HEK293 (cell line): Measurements from ENCODE around the gene TRIP11.

Experiments used
- CTCF ChIA-PET: fragments of 350-600 bp; formaldehyde crosslinking; extraction: SDS; loops from one replicate; lab custom pipeline; 2021; ENCODE audit warnings: antibody characterized with exemption; lab: Yijun Ruan, JAX
- POLR2A ChIA-PET: fragments of 300-600 bp; formaldehyde crosslinking; extraction: SDS; loops from one replicate; lab custom pipeline; 2020; ENCODE audit warnings: antibody characterized with exemption, inconsistent platforms; lab: Yijun Ruan, JAX
- H3K27ac ChIP-seq: fragments of 200-500 bp; sonication (Bioruptor generic); 2 replicates; pipeline ENCODE4 v1.5.1; 2014; ENCODE audit warnings: low read depth, low read length, control low read depth, inconsistent platforms; ENCODE audit errors: extremely low read depth
- H3K36me3 ChIP-seq, 2 experiments: fragments of 200-500 bp in 1 of 2; sonication (Bioruptor generic) in 1 of 2; 1 replicate in 1 of 2; 2 replicates in 1 of 2; pipeline ENCODE4 v1.5.1; 2014 to 2017; ENCODE audit warnings: inconsistent platforms in 2 of 2, low read length in 2 of 2; ENCODE audit not compliant: control insufficient read depth in 2 of 2, insufficient read depth in 1 of 2
- H3K4me1 ChIP-seq: fragments of 200-500 bp; sonication (Bioruptor generic); 2 replicates; pipeline ENCODE4 v1.5.1; 2014; ENCODE audit warnings: mild to moderate bottlenecking, low read length, inconsistent platforms; ENCODE audit not compliant: control insufficient read depth, insufficient read depth
- H3K4me3 ChIP-seq: 2 replicates; pipeline ENCODE4 v1.5.1; 2011; ENCODE audit warnings: low read depth, mild to moderate bottlenecking, control low read depth, low read length, moderate library complexity
- H3K9me3 ChIP-seq: fragments of 200-500 bp; sonication (Bioruptor generic); 2 replicates; pipeline ENCODE4 v1.5.1; 2014; ENCODE audit warnings: low read depth, low read length, inconsistent platforms; ENCODE audit not compliant: control insufficient read depth, insufficient read depth
- GFI1B ChIP-seq: fragments of 450-650 bp; formaldehyde crosslinking; IDR thresholded peaks from 2 replicates; pipeline ENCODE4 v1.5.1; 2016; ENCODE audit warnings: missing biosample characterization, missing genetic modification characterization
- HOXD13 ChIP-seq: sonication (generic); formaldehyde crosslinking; IDR thresholded peaks from 2 replicates; pipeline ENCODE4 v1.8.0; 2022; ENCODE audit warnings: missing genetic modification reagents, borderline replicate concordance
- INSM2 ChIP-seq: fragments of 450-650 bp; formaldehyde crosslinking; IDR thresholded peaks from 2 replicates; pipeline ENCODE4 v1.5.1; 2016; ENCODE audit warnings: missing biosample characterization, missing genetic modification characterization
- KLF16 ChIP-seq: fragments of 450-650 bp; formaldehyde crosslinking; IDR thresholded peaks from 2 replicates; pipeline ENCODE4 v1.5.1; 2017; ENCODE audit warnings: missing biosample characterization, missing genetic modification characterization
- KLF8 ChIP-seq: fragments of 450-650 bp; formaldehyde crosslinking; IDR thresholded peaks from 2 replicates; pipeline ENCODE4 v1.5.1; 2016; ENCODE audit warnings: missing biosample characterization, missing genetic modification characterization
- WT1 ChIP-seq: fragments of 450-650 bp; formaldehyde crosslinking; IDR thresholded peaks from 2 replicates; pipeline ENCODE4 v1.5.1; 2016; ENCODE audit warnings: missing biosample characterization, missing genetic modification characterization
- ZBTB8A ChIP-seq: fragments of 450-650 bp; formaldehyde crosslinking; IDR thresholded peaks from 2 replicates; pipeline ENCODE4 v1.5.1; 2016; ENCODE audit warnings: missing biosample characterization, missing genetic modification characterization
- ZNF133 ChIP-seq: fragments of 450-650 bp; formaldehyde crosslinking; IDR thresholded peaks from 2 replicates; pipeline ENCODE4 v1.5.1; 2016; ENCODE audit warnings: missing biosample characterization, missing genetic modification characterization
- ZNF341 ChIP-seq: fragments of 450-650 bp; formaldehyde crosslinking; IDR thresholded peaks from 2 replicates; pipeline ENCODE4; 2016; ENCODE audit warnings: low read depth, missing biosample characterization, missing genetic modification characterization
- ZNF362 ChIP-seq: fragments of 450-650 bp; formaldehyde crosslinking; IDR thresholded peaks from 2 replicates; pipeline ENCODE4 v1.5.1; 2016; ENCODE audit warnings: missing biosample characterization, missing genetic modification characterization
- ZNF555 ChIP-seq: fragments of 450-650 bp; formaldehyde crosslinking; conservative IDR thresholded peaks from 2 replicates; pipeline ENCODE4 v1.5.1; 2017; ENCODE audit warnings: missing biosample characterization, mild to moderate bottlenecking, missing genetic modification characterization, inconsistent platforms
- ZNF561 ChIP-seq: fragments of 450-650 bp; IDR thresholded peaks from 2 replicates; pipeline ENCODE4 v1.5.1; 2018; ENCODE audit warnings: missing biosample characterization, missing genetic modification characterization, borderline replicate concordance
- ZNF692 ChIP-seq: fragments of 450-650 bp; formaldehyde crosslinking; IDR thresholded peaks from 2 replicates; pipeline ENCODE4 v1.5.1; 2016; ENCODE audit warnings: missing biosample characterization, missing genetic modification characterization
- ZNF776 ChIP-seq: fragments of 450-650 bp; formaldehyde crosslinking; IDR thresholded peaks from 2 replicates; pipeline ENCODE4 v1.5.0; 2017; ENCODE audit warnings: missing biosample characterization, missing genetic modification characterization, borderline replicate concordance
- ZNF785 ChIP-seq: fragments of 450-650 bp; formaldehyde crosslinking; IDR thresholded peaks from 2 replicates; pipeline ENCODE4 v1.5.1; 2016; ENCODE audit warnings: missing biosample characterization, missing genetic modification characterization
- ZXDB ChIP-seq: fragments of 450-650 bp; formaldehyde crosslinking; IDR thresholded peaks from 2 replicates; pipeline ENCODE4 v1.5.1; 2016; ENCODE audit warnings: missing biosample characterization, missing genetic modification characterization
- TF ChIP-seq, protein P1 (sequence below): fragments of 450-650 bp; formaldehyde crosslinking; IDR thresholded peaks from 2 replicates; pipeline ENCODE4 v1.5.1; 2016; ENCODE audit warnings: missing biosample characterization, missing genetic modification characterization

Gene TRIP11

GRCh38 chr14:92088494-92088893 is 48.6 kb upstream of the TRIP11 start:
- H3K9me3 ChIP-seq, result no peaks in the 10 kb centered on the region
- H3K4me3 ChIP-seq, result no peak overlapping the region
- no peaks in the 10 kb centered on the region for H3K4me1 ChIP-seq
- H3K27ac ChIP-seq, result no peak overlapping the region
- TF ChIP-seq ZNF362 (tag by site-specific recombination) (no peak), ZNF785 (tag by site-specific recombination) (no peak), ZNF133 (tag by site-specific recombination) (no peak), HOXD13 (CRISPR knock-in tag) (no peak), ZNF341 (tag by site-specific recombination) (no peak), INSM2 (no peak), ZNF561 (tag by site-specific recombination) (no peak)
- TF ChIP-seq, protein P1, sequence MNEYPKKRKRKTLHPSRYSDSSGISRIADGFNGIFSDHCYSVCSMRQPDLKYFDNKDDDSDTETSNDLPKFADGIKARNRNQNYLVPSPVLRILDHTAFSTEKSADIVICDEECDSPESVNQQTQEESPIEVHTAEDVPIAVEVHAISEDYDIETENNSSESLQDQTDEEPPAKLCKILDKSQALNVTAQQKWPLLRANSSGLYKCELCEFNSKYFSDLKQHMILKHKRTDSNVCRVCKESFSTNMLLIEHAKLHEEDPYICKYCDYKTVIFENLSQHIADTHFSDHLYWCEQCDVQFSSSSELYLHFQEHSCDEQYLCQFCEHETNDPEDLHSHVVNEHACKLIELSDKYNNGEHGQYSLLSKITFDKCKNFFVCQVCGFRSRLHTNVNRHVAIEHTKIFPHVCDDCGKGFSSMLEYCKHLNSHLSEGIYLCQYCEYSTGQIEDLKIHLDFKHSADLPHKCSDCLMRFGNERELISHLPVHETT, result no peak
- TF ChIP-seq, all 188 proteins: peak for 0
- ChIA-PET POLR2A (interaction anchor here (0.6 kb wide), 1 partner anchor 54 kb away, joined by 4 read pairs; no protein-coding TSS in a partner anchor), CTCF (interaction anchor here (1.6 kb wide), 1 partner anchor 17 kb away, joined by 3 read pairs; no protein-coding TSS in a partner anchor)
- peaks cover 34 to 41% of the 10 kb centered on the region in 2 experiments for H3K36me3 ChIP-seq

- Histone ChIP-seq H3K9me3 (no peaks in the 10 kb centered on the region), H3K27ac (no peak overlapping the region), H3K4me3 (no peak overlapping the region), H3K36me3 (peaks cover 32 to 33% of the 10 kb centered on the region in 2 experiments), H3K4me1 (no peaks in the 10 kb centered on the region)
- POLR2A ChIA-PET, result interaction anchor here (1.7 kb wide), 1 partner anchor 35 kb away, joined by 3 read pairs; the partner anchor contains the start of gene TRIP11
- TF ChIP-seq ZNF555 (tag by site-specific recombination), result no peak
- TF ChIP-seq ZBTB8A, result no peak
- TF ChIP-seq ZXDB (tag by site-specific recombination), result no peak
- no peak for TF ChIP-seq KLF8 (tag by site-specific recombination)
- no peak for TF ChIP-seq WT1 (tag by site-specific recombination)
- TF ChIP-seq ZNF776, result no peak
- no peak for TF ChIP-seq ZNF692 (tag by site-specific recombination)
- TF ChIP-seq GFI1B, result no peak
- TF ChIP-seq KLF16 (tag by site-specific recombination), result no peak
- CTCF ChIA-PET, result interaction anchor here (0.5 kb wide), 1 partner anchor 902 kb away, joined by 3 read pairs; no protein-coding TSS in a partner anchor
Observed at GRCh38 chr14:92074555-92074954, 34.7 kb upstream of the TRIP11 start.
